IMR-90 (cell line): ENCODE measurements around the gene HRAS. TPM values are rescaled to one million over a fixed set of nuclear protein-coding genes. Genes with fewer than 3 reads are reported as not detected.

Experiments
- CTCF ChIP-seq: conservative IDR thresholded peaks from 2 replicates; pipeline ENCODE4 v1.5.1; 2012; ENCODE audit warnings: mild to moderate bottlenecking, low read depth, low read length, improper control_type of control experiment
- RFX5 ChIP-seq: IDR thresholded peaks from 2 replicates; pipeline ENCODE4 v1.8.0; 2012; ENCODE audit warnings: low read depth, mild to moderate bottlenecking, low read length, moderate library complexity
- polyA plus RNA-seq, 3 experiments: library from polyadenylated mRNA; depleted of rRNA; stranded (reverse); fragments of >200 nt; gene quantifications; 2 replicates each; pipeline ENCODE4 v1.2.3, GENCODE V29; 2012; ENCODE audit warnings: low replicate concordance in 1 of 3
- total RNA-seq: library from RNA; depleted of rRNA; stranded (reverse); fragments of >200 nt; gene quantifications from 2 replicates; pipeline ENCODE4 v1.2.3, GENCODE V29; 2012

The HRAS gene
- total and polyA plus RNA-seq, 2 of the 4 experiments (the other 2 are of a cell fraction): 108 to 123 TPM

DNA sequence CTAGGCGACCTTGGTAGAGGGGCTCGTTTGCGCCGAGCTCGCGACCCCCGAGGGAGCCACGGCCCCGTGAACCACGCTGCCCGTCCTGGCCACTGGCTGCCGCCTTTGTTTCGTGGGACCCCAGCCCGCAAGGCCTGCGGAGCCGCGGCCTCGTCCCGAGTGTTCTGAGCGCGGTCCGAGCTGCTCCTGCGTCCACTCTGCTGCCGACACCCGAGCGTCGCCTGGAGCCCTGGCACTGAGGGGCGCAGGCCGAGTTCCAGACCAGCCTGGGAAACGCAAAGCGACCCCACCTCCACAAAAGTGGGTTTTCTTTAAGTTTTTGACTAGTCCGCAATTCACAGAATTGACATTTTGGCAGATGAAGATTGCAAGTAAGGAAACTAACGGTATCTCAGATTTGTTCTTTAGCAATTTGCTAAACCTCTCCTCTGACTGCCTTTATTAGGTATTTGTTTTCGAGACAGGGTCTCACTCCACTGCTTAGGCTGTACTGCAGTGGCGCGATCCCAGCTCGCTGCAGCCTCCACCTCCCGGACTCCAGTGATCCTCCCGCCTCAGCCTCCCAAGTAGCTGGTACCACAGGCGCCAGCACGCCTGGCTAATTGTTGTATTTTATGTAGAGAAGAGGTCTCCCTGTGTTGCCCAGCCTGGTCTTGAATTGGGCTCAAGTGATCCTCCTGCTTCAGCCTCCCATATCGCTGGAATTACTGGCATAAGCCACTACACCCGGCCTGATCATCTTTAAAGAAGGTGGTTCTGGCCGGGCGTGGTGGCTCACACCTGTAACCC lies 27.5 kb downstream of the HRAS start (continued):
- TF ChIP-seq CTCF (no peak), RFX5 (no peak)
